Measurements from ENCODE around the gene PRAC1.

Gene PRAC1

DNA sequence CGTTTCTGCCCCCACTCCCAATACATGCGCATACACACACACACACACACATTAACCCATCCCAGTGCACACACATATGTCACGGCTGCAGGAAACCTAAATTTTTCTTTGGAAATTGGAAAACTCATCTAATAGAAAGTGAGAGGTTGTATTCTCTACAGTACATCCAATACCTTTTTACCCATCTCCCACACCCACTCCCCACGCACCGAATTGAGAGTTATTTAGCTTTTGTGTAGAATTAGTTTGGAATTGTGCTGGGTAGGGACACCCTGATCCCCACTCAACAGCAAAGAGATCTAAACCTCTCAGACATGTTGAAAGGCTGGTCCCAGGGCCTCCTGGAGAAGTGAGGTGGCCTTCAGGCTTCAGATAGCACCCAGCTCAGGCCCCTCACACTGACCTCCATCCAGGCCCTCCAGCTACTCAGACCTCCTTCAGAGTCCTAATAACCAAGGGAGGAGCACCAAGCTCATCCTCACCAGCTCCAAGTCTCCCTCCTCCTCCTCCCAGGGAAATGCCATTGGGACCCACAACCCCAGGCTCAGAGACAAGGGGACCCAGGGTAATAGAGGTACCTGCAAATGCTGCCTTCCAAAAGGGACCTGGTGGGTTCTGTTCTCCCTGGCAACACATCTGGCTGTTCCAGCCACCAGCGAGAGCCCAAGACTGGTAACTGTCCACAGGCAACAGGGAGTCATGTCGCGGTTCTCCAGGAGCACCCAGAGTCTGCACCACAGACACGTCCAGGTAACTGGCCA lies 5.3 kb upstream of the PRAC1 start:
- Histone ChIP-seq H3K14ac (ENCODE audit: low read length) (no peak overlapping the region), H3K4ac (ENCODE audit: low read depth, low read length) (no peak overlapping the region), H4K91ac (ENCODE audit: low read depth, low read length) (no peak overlapping the region), H3K9ac (ENCODE audit: low read length) (no peak overlapping the region), H3K4me3 (ENCODE audit: low read depth, low read length) (no peak overlapping the region), H3K23ac (ENCODE audit: low read length) (no peak overlapping the region), H3K79me1 (ENCODE audit: low read length) (no peaks in the 10 kb centered on the region), H3K9me3 (ENCODE audit: insufficient read depth, low read depth, low read length) (peaks cover 9% of the 10 kb centered on the region), H2BK120ac (ENCODE audit: insufficient read depth, low read length, poor library complexity) (no peak overlapping the region), H4K8ac (ENCODE audit: low read depth, low read length) (no peak overlapping the region), H3K27ac (ENCODE audit: low read depth, low read length) (no peak overlapping the region), H3K18ac (ENCODE audit: low read length) (no peak overlapping the region), H2BK5ac (ENCODE audit: low read depth, low read length, poor library complexity) (no peak overlapping the region), H3K36me3 (ENCODE audit: control insufficient read depth in 1 of 2, insufficient read depth in 2 of 2, low read length in 2 of 2) (no peaks in the 10 kb centered on the region), H3K4me1 (ENCODE audit: control insufficient read depth in 1 of 2, insufficient read depth in 2 of 2, low read length in 2 of 2) (peaks cover 3 to 9% of the 10 kb centered on the region in 2 experiments), H2AK5ac (ENCODE audit: low read length) (no peak overlapping the region), H3K27me3 (ENCODE audit: insufficient read depth, low read length) (peaks cover 80% of the 10 kb centered on the region), H2BK12ac (ENCODE audit: low read length) (no peak overlapping the region), H4K12ac (ENCODE audit: low read depth, low read length) (no peak overlapping the region), H3K79me2 (ENCODE audit: control insufficient read depth, insufficient read depth, low read length, poor library complexity) (no peaks in the 10 kb centered on the region), H2AFZ (ENCODE audit: insufficient read depth, low read length, poor library complexity) (no peak overlapping the region), H3K4me2 (ENCODE audit: low read length) (no peak overlapping the region)
- no CpG with 5 or more reads among the region's 9 CpGs for WGBS (ENCODE audit: extremely low coverage, insufficient coverage, insufficient read length)
- DNase-seq: no peak

DNA sequence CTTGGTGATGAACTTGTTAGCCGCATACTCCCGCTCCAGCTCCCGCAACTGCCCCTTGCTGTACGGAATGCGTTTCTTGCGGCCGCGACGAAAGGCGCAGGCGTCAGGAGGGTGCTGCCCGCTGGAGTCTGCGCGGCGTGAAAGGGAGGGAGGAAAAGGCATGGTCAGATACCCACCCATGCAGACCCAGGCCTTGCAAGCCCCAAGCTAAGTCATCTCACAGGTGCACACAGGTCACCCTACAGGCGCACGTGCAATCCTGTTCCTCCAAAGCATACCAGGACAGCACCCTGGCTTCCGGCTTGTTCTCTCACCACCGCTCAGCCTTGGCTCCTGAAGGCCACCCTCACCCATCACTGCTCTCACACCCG lies 4.6 kb upstream of the PRAC1 start:
- no peak overlapping the region for H3K4me3 ChIP-seq (ENCODE audit: low read depth, low read length)
- H3K4me2 ChIP-seq (ENCODE audit: low read length): no peak overlapping the region
- H4K91ac ChIP-seq (ENCODE audit: low read depth, low read length): no peak overlapping the region
- WGBS (ENCODE audit: extremely low coverage, insufficient coverage, insufficient read length): no CpG with 5 or more reads among the region's 20 CpGs
- H4K12ac ChIP-seq (ENCODE audit: low read depth, low read length): no peak overlapping the region
- no peaks in the 10 kb centered on the region for H3K36me3 ChIP-seq (ENCODE audit: control insufficient read depth in 1 of 2, insufficient read depth in 2 of 2, low read length in 2 of 2)
- no peak overlapping the region for H2AFZ ChIP-seq (ENCODE audit: insufficient read depth, low read length, poor library complexity)
- no peak overlapping the region for H3K14ac ChIP-seq (ENCODE audit: low read length)
- H4K8ac ChIP-seq (ENCODE audit: low read depth, low read length): no peak overlapping the region
- no peak overlapping the region for H3K18ac ChIP-seq (ENCODE audit: low read length)
- no peak for DNase-seq
- no peak overlapping the region for H2AK5ac ChIP-seq (ENCODE audit: low read length)
- H3K27me3 ChIP-seq (ENCODE audit: insufficient read depth, low read length): peaks cover 82% of the 10 kb centered on the region
- H3K4me1 ChIP-seq (ENCODE audit: control insufficient read depth in 1 of 2, insufficient read depth in 2 of 2, low read length in 2 of 2): peaks cover 3 to 9% of the 10 kb centered on the region in 2 experiments
- no peak overlapping the region for H3K4ac ChIP-seq (ENCODE audit: low read depth, low read length)
- H3K79me2 ChIP-seq (ENCODE audit: control insufficient read depth, insufficient read depth, low read length, poor library complexity): no peaks in the 10 kb centered on the region
- H2BK5ac ChIP-seq (ENCODE audit: low read depth, low read length, poor library complexity): no peak overlapping the region
- no peak overlapping the region for H2BK12ac ChIP-seq (ENCODE audit: low read length)
- H3K27ac ChIP-seq (ENCODE audit: low read depth, low read length): no peak overlapping the region
- no peaks in the 10 kb centered on the region for H3K79me1 ChIP-seq (ENCODE audit: low read length)
- peaks cover 11% of the 10 kb centered on the region for H3K9me3 ChIP-seq (ENCODE audit: insufficient read depth, low read depth, low read length)
- no peak overlapping the region for H3K9ac ChIP-seq (ENCODE audit: low read length)
- H2BK120ac ChIP-seq (ENCODE audit: insufficient read depth, low read length, poor library complexity): no peak overlapping the region
- no peak overlapping the region for H3K23ac ChIP-seq (ENCODE audit: low read length)

GRCh38 chr17:48726114-48726915 lies 4.0 kb upstream of the PRAC1 start:
- no peak overlapping the region for H3K23ac ChIP-seq (ENCODE audit: low read length)
- no peak overlapping the region for H3K18ac ChIP-seq (ENCODE audit: low read length)
- no peak overlapping the region for H2BK12ac ChIP-seq (ENCODE audit: low read length)
- no peak overlapping the region for H3K9ac ChIP-seq (ENCODE audit: low read length)
- peaks cover 3 to 9% of the 10 kb centered on the region in 2 experiments for H3K4me1 ChIP-seq (ENCODE audit: control insufficient read depth in 1 of 2, insufficient read depth in 2 of 2, low read length in 2 of 2)
- no CpG with 5 or more reads among the region's 20 CpGs for WGBS (ENCODE audit: extremely low coverage, insufficient coverage, insufficient read length)
- H3K14ac ChIP-seq (ENCODE audit: low read length): no peak overlapping the region
- peaks cover 11% of the 10 kb centered on the region for H3K9me3 ChIP-seq (ENCODE audit: insufficient read depth, low read depth, low read length)
- no peak overlapping the region for H4K12ac ChIP-seq (ENCODE audit: low read depth, low read length)
- no peak for DNase-seq
- H4K8ac ChIP-seq (ENCODE audit: low read depth, low read length): no peak overlapping the region
- H3K4me3 ChIP-seq (ENCODE audit: low read depth, low read length): no peak overlapping the region
- no peak overlapping the region for H2AFZ ChIP-seq (ENCODE audit: insufficient read depth, low read length, poor library complexity)
- peaks cover 87% of the 10 kb centered on the region for H3K27me3 ChIP-seq (ENCODE audit: insufficient read depth, low read length)
- H4K91ac ChIP-seq (ENCODE audit: low read depth, low read length): no peak overlapping the region
- H3K36me3 ChIP-seq (ENCODE audit: control insufficient read depth in 1 of 2, insufficient read depth in 2 of 2, low read length in 2 of 2): no peaks in the 10 kb centered on the region
- no peak overlapping the region for H2BK120ac ChIP-seq (ENCODE audit: insufficient read depth, low read length, poor library complexity)
- no peak overlapping the region for H3K27ac ChIP-seq (ENCODE audit: low read depth, low read length)
- H3K4ac ChIP-seq (ENCODE audit: low read depth, low read length): no peak overlapping the region
- H2BK5ac ChIP-seq (ENCODE audit: low read depth, low read length, poor library complexity): no peak overlapping the region
- no peaks in the 10 kb centered on the region for H3K79me2 ChIP-seq (ENCODE audit: control insufficient read depth, insufficient read depth, low read length, poor library complexity)
- H2AK5ac ChIP-seq (ENCODE audit: low read length): no peak overlapping the region
- H3K79me1 ChIP-seq (ENCODE audit: low read length): no peaks in the 10 kb centered on the region
- no peak overlapping the region for H3K4me2 ChIP-seq (ENCODE audit: low read length)

DNA sequence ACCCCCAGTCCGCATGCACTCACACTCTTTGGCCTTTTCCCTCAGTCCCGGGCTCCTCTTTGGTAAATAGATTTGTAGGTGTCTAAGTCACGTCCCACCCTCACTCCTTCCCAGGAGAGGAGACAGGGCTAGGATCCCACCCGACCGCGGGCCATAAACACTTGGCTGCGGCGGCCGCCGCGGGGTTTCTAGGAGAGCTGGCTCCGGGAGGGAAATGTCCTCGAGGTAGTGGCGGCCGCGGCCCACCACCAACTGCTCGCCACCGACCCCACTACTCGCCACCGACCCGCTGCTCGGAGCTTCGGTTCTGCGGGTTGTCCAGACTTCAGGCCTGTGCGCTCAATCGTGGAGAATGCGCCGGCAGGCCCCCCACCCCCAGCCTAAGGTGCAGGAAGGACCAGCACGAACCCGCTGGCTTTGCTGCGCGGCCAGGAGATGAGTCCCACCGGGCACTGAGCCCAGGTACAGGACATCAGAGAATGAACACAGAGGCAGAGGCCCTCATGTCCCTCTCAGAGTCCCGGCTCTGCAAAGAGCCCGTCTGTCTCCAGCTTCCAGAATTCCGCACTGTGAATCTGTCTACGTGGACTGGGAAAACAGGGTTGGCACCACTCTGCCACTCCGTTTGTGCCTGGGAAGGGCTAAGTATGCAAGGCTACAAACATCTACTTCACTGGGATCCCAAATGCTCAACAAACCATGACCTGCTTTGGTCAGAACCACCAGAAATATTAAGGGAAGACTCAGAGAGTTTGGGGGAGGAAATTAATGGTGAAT lies 3.2 kb upstream of the PRAC1 start:
- Histone ChIP-seq H3K27ac (ENCODE audit: low read depth, low read length) (no peak overlapping the region), H2BK120ac (ENCODE audit: insufficient read depth, low read length, poor library complexity) (no peak overlapping the region), H3K9me3 (ENCODE audit: insufficient read depth, low read depth, low read length) (peaks cover 11% of the 10 kb centered on the region), H3K79me2 (ENCODE audit: control insufficient read depth, insufficient read depth, low read length, poor library complexity) (no peaks in the 10 kb centered on the region), H3K4me2 (ENCODE audit: low read length) (no peak overlapping the region), H3K18ac (ENCODE audit: low read length) (no peak overlapping the region), H3K23ac (ENCODE audit: low read length) (no peak overlapping the region), H3K4me3 (ENCODE audit: low read depth, low read length) (no peak overlapping the region), H3K4ac (ENCODE audit: low read depth, low read length) (no peak overlapping the region), H2AK5ac (ENCODE audit: low read length) (no peak overlapping the region), H3K14ac (ENCODE audit: low read length) (no peak overlapping the region), H3K4me1 (ENCODE audit: control insufficient read depth in 1 of 2, insufficient read depth in 2 of 2, low read length in 2 of 2) (peaks cover 3 to 9% of the 10 kb centered on the region in 2 experiments), H3K9ac (ENCODE audit: low read length) (no peak overlapping the region), H4K8ac (ENCODE audit: low read depth, low read length) (no peak overlapping the region), H4K91ac (ENCODE audit: low read depth, low read length) (no peak overlapping the region), H3K36me3 (ENCODE audit: control insufficient read depth in 1 of 2, insufficient read depth in 2 of 2, low read length in 2 of 2) (no peaks in the 10 kb centered on the region), H2BK5ac (ENCODE audit: low read depth, low read length, poor library complexity) (no peak overlapping the region), H3K27me3 (ENCODE audit: insufficient read depth, low read length) (peaks cover 96% of the 10 kb centered on the region), H2AFZ (ENCODE audit: insufficient read depth, low read length, poor library complexity) (no peak overlapping the region), H4K12ac (ENCODE audit: low read depth, low read length) (no peak overlapping the region), H2BK12ac (ENCODE audit: low read length) (no peak overlapping the region), H3K79me1 (ENCODE audit: low read length) (no peaks in the 10 kb centered on the region)
- no CpG with 5 or more reads among the region's 38 CpGs for WGBS (ENCODE audit: extremely low coverage, insufficient coverage, insufficient read length)
- no peak for DNase-seq

Measured in trophoblast cell (in vitro differentiated cells and primary cell).